GM12872 (cell line): ENCODE results near the gene FOXN3.

Experiments used
- CTCF ChIP-seq: IDR thresholded peaks from 3 replicates; pipeline ENCODE4 v1.5.1; 2011; ENCODE audit warnings: low read depth, mild to moderate bottlenecking, low read length, moderate library complexity; ENCODE audit not compliant: insufficient read depth

Gene FOXN3

GRCh38 chr14:89349171-89350008 is 67.6 kb downstream of the FOXN3 start:
- no peak for TF ChIP-seq CTCF

GRCh38 chr14:89348722-89349121 is 68.3 kb downstream of the FOXN3 start:
- TF ChIP-seq CTCF, result no peak

- no peak for TF ChIP-seq CTCF
These were observed 69.1 kb downstream of the FOXN3 start for GRCh38 chr14:89347885-89348284.

- TF ChIP-seq CTCF, result no peak
These were observed 72.1 kb downstream of the FOXN3 start for GRCh38 chr14:89344920-89345254.

- no peak for TF ChIP-seq CTCF
These were observed 73.7 kb downstream of the FOXN3 start for GRCh38 chr14:89343356-89343755.

- no peak for TF ChIP-seq CTCF
These were observed 75.0 kb downstream of the FOXN3 start for GRCh38 chr14:89342049-89342448.

GRCh38 chr14:89340200-89341181 is 76.5 kb downstream of the FOXN3 start:
- no peak for TF ChIP-seq CTCF
